Smooth muscle cell (in vitro differentiated cells): Measurements from ENCODE around the gene RAB19. TPM values are rescaled to one million over a fixed set of nuclear protein-coding genes. Genes with fewer than 3 reads are reported as not detected.

Experiments
- DNase-seq: peaks from one replicate; lab custom pipeline; 2025; ENCODE audit not compliant: unreplicated experiment; lab: John Stamatoyannopoulos, UW
- H2AFZ ChIP-seq: fragments of 200-600 bp; sonication (generic); 2 replicates; pipeline ENCODE4 v1.6.0; 2016; ENCODE audit warnings: antibody characterized with exemption, low read depth, mild to moderate bottlenecking
- H3F3A ChIP-seq: fragments of 200-600 bp; sonication (generic); 2 replicates; pipeline ENCODE4 v1.6.0; 2017; ENCODE audit warnings: antibody characterized with exemption, low read depth
- H3K27ac ChIP-seq: fragments of 200-600 bp; sonication (generic); 2 replicates; pipeline ENCODE4 v1.5.1; 2016; ENCODE audit warnings: low read depth, mild to moderate bottlenecking
- H3K27me3 ChIP-seq: fragments of 200-600 bp; sonication (generic); 2 replicates; pipeline ENCODE4 v1.6.1; 2016; ENCODE audit warnings: low read depth, mild to moderate bottlenecking
- H3K36me3 ChIP-seq: fragments of 200-600 bp; sonication (generic); 2 replicates; pipeline ENCODE4 v1.5.1; 2016; ENCODE audit warnings: low read depth
- H3K4me1 ChIP-seq: fragments of 200-600 bp; sonication (generic); 2 replicates; pipeline ENCODE4 v1.5.1; 2016; ENCODE audit warnings: low read depth
- H3K4me2 ChIP-seq: fragments of 200-600 bp; sonication (generic); 2 replicates; pipeline ENCODE4 v1.6.0; 2016; ENCODE audit warnings: mild to moderate bottlenecking
- H3K4me3 ChIP-seq: fragments of 200-600 bp; sonication (generic); 2 replicates; pipeline ENCODE4 v1.5.1; 2016; ENCODE audit warnings: mild to moderate bottlenecking
- H3K79me2 ChIP-seq: fragments of 200-600 bp; sonication (generic); 2 replicates; pipeline ENCODE4 v1.6.0; 2016; ENCODE audit warnings: low read depth, mild to moderate bottlenecking
- H3K9ac ChIP-seq: fragments of 200-600 bp; sonication (generic); 2 replicates; pipeline ENCODE4 v1.6.0; 2016; ENCODE audit warnings: low read depth
- H3K9me3 ChIP-seq: fragments of 200-600 bp; sonication (generic); replicated peaks from 2 replicates; pipeline ENCODE4 v1.5.1; 2016; ENCODE audit warnings: low read depth
- H4K20me1 ChIP-seq: fragments of 200-600 bp; sonication (generic); 2 replicates; pipeline ENCODE4 v1.6.0; 2016; ENCODE audit warnings: low read depth
- CTCF ChIP-seq: fragments of 200-600 bp; sonication (generic); IDR thresholded peaks from 2 replicates; pipeline ENCODE4 v1.5.1; 2017; ENCODE audit warnings: borderline replicate concordance, mild to moderate bottlenecking, antibody characterized with exemption; ENCODE audit not compliant: insufficient read depth, poor library complexity, severe bottlenecking
- WGBS: methylation state at CpG from one replicate; pipeline ENCODE4 v1.1.7; 2016; ENCODE audit warnings: low lambda C conversion rate; 5-methylcytosine and 5-hydroxymethylcytosine counted together
- polyA plus RNA-seq: library from polyadenylated mRNA; unstranded; fragments of >200 nt; fragmentation: Nextera tagmentation; extraction: Ambion mirVana; gene quantifications from 2 replicates; pipeline ENCODE4 v1.2.1, GENCODE V29; 2016
- total RNA-seq: library from RNA; depleted of rRNA; stranded (reverse); fragments of >200 nt; gene quantifications from 2 replicates; pipeline ENCODE4 v1.2.3, GENCODE V29; 2014

Gene RAB19
- total and polyA plus RNA-seq, 2 experiments from 2014 or later: not detected

GRCh38 chr7:140375892-140376730, 27.7 kb upstream of the RAB19 start:
- Histone ChIP-seq H3F3A (no peaks in the 10 kb centered on the region), H3K4me2 (no peak overlapping the region), H3K79me2 (no peaks in the 10 kb centered on the region), H3K4me3 (no peak overlapping the region), H2AFZ (no peak overlapping the region), H3K27me3 (no peaks in the 10 kb centered on the region), H3K36me3 (peaks cover 4% of the 10 kb centered on the region), H3K9me3 (no peaks in the 10 kb centered on the region), H3K4me1 (no peaks in the 10 kb centered on the region), H3K27ac (no peak overlapping the region), H4K20me1 (peaks cover 25% of the 10 kb centered on the region), H3K9ac (no peak overlapping the region)
- 95% methylated on average over 8 of the region's 8 CpGs for WGBS
- DNase-seq: no peak
- no peak for TF ChIP-seq CTCF

GRCh38 chr7:140383954-140384713, 19.7 kb upstream of the RAB19 start:
- DNase-seq: no peak
- Histone ChIP-seq H3K9me3 (no peaks in the 10 kb centered on the region), H3F3A (no peaks in the 10 kb centered on the region), H3K36me3 (no peaks in the 10 kb centered on the region), H4K20me1 (peaks cover 75% of the 10 kb centered on the region), H3K4me3 (no peak overlapping the region), H3K27me3 (no peaks in the 10 kb centered on the region), H3K4me2 (no peak overlapping the region), H3K4me1 (no peaks in the 10 kb centered on the region), H3K9ac (no peak overlapping the region), H2AFZ (no peak overlapping the region), H3K27ac (no peak overlapping the region), H3K79me2 (peaks cover 63% of the 10 kb centered on the region)
- WGBS: 96% methylated on average over 6 of the region's 6 CpGs
- TF ChIP-seq CTCF: no peak

- no peak overlapping the region for H2AFZ ChIP-seq
- no peaks in the 10 kb centered on the region for H3K36me3 ChIP-seq
- WGBS: 100% methylated on average over 1 of the region's 1 CpG
- H3K4me2 ChIP-seq: no peak overlapping the region
- peaks cover 84% of the 10 kb centered on the region for H4K20me1 ChIP-seq
- DNase-seq: no peak
- no peaks in the 10 kb centered on the region for H3K9me3 ChIP-seq
- no peak overlapping the region for H3K4me3 ChIP-seq
- no peaks in the 10 kb centered on the region for H3K27me3 ChIP-seq
- H3K27ac ChIP-seq: no peak overlapping the region
- H3K4me1 ChIP-seq: no peaks in the 10 kb centered on the region
- TF ChIP-seq CTCF: no peak
- H3K79me2 ChIP-seq: peaks cover 70% of the 10 kb centered on the region
- no peaks in the 10 kb centered on the region for H3F3A ChIP-seq
- H3K9ac ChIP-seq: no peak overlapping the region
Measured at GRCh38 chr7:140384894-140385545, 18.8 kb upstream of the RAB19 start.
